ENCODE data around the gene GDPD5.

GDPD5 gene

GRCh38 chr11:75487365-75487764, 38.4 kb downstream of the GDPD5 start:
- DNase-seq = no peak

GRCh38 chr11:75485742-75486141, 40.0 kb downstream of the GDPD5 start:
- DNase-seq = no peak

GRCh38 chr11:75482931-75483469, 42.7 kb downstream of the GDPD5 start:
- no peak for DNase-seq

- DNase-seq = no peak
These were observed 43.7 kb downstream of the GDPD5 start for GRCh38 chr11:75481922-75482606.

- DNase-seq = peak; percentile 22
These were observed 44.4 kb downstream of the GDPD5 start for GRCh38 chr11:75481223-75481921.

GRCh38 chr11:75480185-75481175, 45.3 kb downstream of the GDPD5 start:
- peak; percentile 79 for DNase-seq

GRCh38 chr11:75479597-75480145, 46.1 kb downstream of the GDPD5 start:
- DNase-seq = no peak

GRCh38 chr11:75478783-75479596, 46.8 kb downstream of the GDPD5 start:
- peak; percentile 27 for DNase-seq

- DNase-seq = peak; percentile 43
These were observed 48.2 kb downstream of the GDPD5 start for GRCh38 chr11:75477614-75477935.

GRCh38 chr11:75476739-75477613, 48.8 kb downstream of the GDPD5 start:
- no peak for DNase-seq

GRCh38 chr11:75475767-75476650, 49.7 kb downstream of the GDPD5 start:
- DNase-seq = peak; percentile 78

GRCh38 chr11:75474878-75475766, 50.6 kb downstream of the GDPD5 start:
- DNase-seq = peak; percentile 87

- DNase-seq = peak; percentile 77
These were observed 51.5 kb downstream of the GDPD5 start for GRCh38 chr11:75474240-75474639.

GRCh38 chr11:75473684-75474083, 52.1 kb downstream of the GDPD5 start:
- DNase-seq = no peak

GRCh38 chr11:75472081-75472732, 53.5 kb downstream of the GDPD5 start:
- DNase-seq = no peak

GRCh38 chr11:75471176-75471973, 54.4 kb downstream of the GDPD5 start:
- DNase-seq = no peak

GRCh38 chr11:75470476-75471080, 55.2 kb downstream of the GDPD5 start:
- DNase-seq = no peak

Data from hematopoietic multipotent progenitor cell treated with erythropoietin and hydrocortisone succinate and interleukin-3 and kit ligand, for 4 days (in vitro differentiated cells).